ENCODE data around the gene KIRREL1. TPM values are rescaled to one million over a fixed set of nuclear protein-coding genes. Genes with fewer than 3 reads are reported as not detected.

The KIRREL1 gene
- total RNA-seq, 1 donor from 2014 or later = 34.9 TPM

- DNase-seq (ENCODE audit: extremely low spot score in 2 of 2) = no peak
Measured at GRCh38 chr1:157988002-157988401, 5.4 kb upstream of the KIRREL1 start.

GRCh38 chr1:157992031-157992832 lies 1.2 kb upstream of the KIRREL1 start:
- DNase-seq (ENCODE audit: extremely low spot score in 2 of 2) = peak in 1 of 2 donors; percentile 95
- H3K9me3 ChIP-seq = no peaks in the 10 kb centered on the region
- peak overlapping the region; percentile 98 for H3K27ac ChIP-seq
- no peaks in the 10 kb centered on the region for H3K36me3 ChIP-seq
- no peaks in the 10 kb centered on the region for H3K27me3 ChIP-seq
- peak in 1 of 2 donors; percentile 47 for TF ChIP-seq POLR2AphosphoS5 (IDR thresholded peaks at IDR 0.05; ENCODE audit: insufficient read depth in 1 of 2, low read depth in 1 of 2)
- TF ChIP-seq CTCF (IDR thresholded peaks at IDR 0.05) = peak; percentile 75 to 97 (median 80)
- no peak for TF ChIP-seq POLR2A (IDR thresholded peaks at IDR 0.05)
- H3K4me1 ChIP-seq = peaks cover 32% of the 10 kb centered on the region
- intact Hi-C loops (cut with DNase I) = loop anchor here (2.0 to 5.0 kb wide), 2 partner anchors 45 to 95 kb away; no protein-coding TSS in a partner anchor
- H3K4me3 ChIP-seq = peak overlapping the region; percentile 92 to 97

More at GRCh38 chr1:157988002-157988401, 5.4 kb upstream of the KIRREL1 start:
- Histone ChIP-seq H3K27me3 (no peaks in the 10 kb centered on the region), H3K4me3 (no peak overlapping the region), H3K27ac (no peak overlapping the region), H3K9me3 (no peaks in the 10 kb centered on the region), H3K36me3 (no peaks in the 10 kb centered on the region), H3K4me1 (peaks cover 10% of the 10 kb centered on the region)
- intact Hi-C loops (cut with DNase I) = loop anchor here (5.0 kb wide), 1 partner anchor 109 kb away; no protein-coding TSS in a partner anchor
- no peak for TF ChIP-seq POLR2AphosphoS5 (IDR thresholded peaks at IDR 0.05; ENCODE audit: insufficient read depth in 1 of 2, low read depth in 1 of 2)
- no peak for TF ChIP-seq POLR2A (IDR thresholded peaks at IDR 0.05)
- no peak for TF ChIP-seq CTCF (IDR thresholded peaks at IDR 0.05)

- Histone ChIP-seq H3K4me1 (peaks cover 36% of the 10 kb centered on the region), H3K27ac (peak overlapping the region; percentile 98), H3K9me3 (no peaks in the 10 kb centered on the region), H3K4me3 (peak overlapping the region; percentile 92 to 97), H3K27me3 (no peaks in the 10 kb centered on the region), H3K36me3 (no peaks in the 10 kb centered on the region)
- intact Hi-C loops (cut with DNase I) = loop anchor here (2.0 to 5.0 kb wide), 2 partner anchors 45 to 94 kb away; no protein-coding TSS in a partner anchor
- TF ChIP-seq POLR2AphosphoS5 (IDR thresholded peaks at IDR 0.05; ENCODE audit: insufficient read depth in 1 of 2, low read depth in 1 of 2) = no peak
- TF ChIP-seq POLR2A (IDR thresholded peaks at IDR 0.05) = no peak
- TF ChIP-seq CTCF (IDR thresholded peaks at IDR 0.05) = no peak
- no peak for DNase-seq (ENCODE audit: extremely low spot score in 2 of 2)
Measured at GRCh38 chr1:157992833-157993146, 655 bp upstream of the KIRREL1 start.

- H3K4me3 ChIP-seq = peak overlapping the region; percentile 92 to 97
- peaks cover 49% of the 10 kb centered on the region for H3K4me1 ChIP-seq
- no peaks in the 10 kb centered on the region for H3K27me3 ChIP-seq
- no peaks in the 10 kb centered on the region for H3K36me3 ChIP-seq
- TF ChIP-seq POLR2AphosphoS5 (IDR thresholded peaks at IDR 0.05; ENCODE audit: insufficient read depth in 1 of 2, low read depth in 1 of 2) (no peak), POLR2A (IDR thresholded peaks at IDR 0.05) (no peak), CTCF (IDR thresholded peaks at IDR 0.05) (no peak)
- H3K9me3 ChIP-seq = no peaks in the 10 kb centered on the region
- H3K27ac ChIP-seq = peak overlapping the region; percentile 98
- intact Hi-C loops (cut with DNase I) = loop anchor here (2.0 to 5.0 kb wide), 2 partner anchors 43 to 93 kb away; no protein-coding TSS in a partner anchor
- no peak for DNase-seq (ENCODE audit: extremely low spot score in 2 of 2)
Measured at GRCh38 chr1:157993918-157994605, 617 bp downstream of the KIRREL1 start.
